ENCODE measurements around the gene HOXD8.

DNA sequence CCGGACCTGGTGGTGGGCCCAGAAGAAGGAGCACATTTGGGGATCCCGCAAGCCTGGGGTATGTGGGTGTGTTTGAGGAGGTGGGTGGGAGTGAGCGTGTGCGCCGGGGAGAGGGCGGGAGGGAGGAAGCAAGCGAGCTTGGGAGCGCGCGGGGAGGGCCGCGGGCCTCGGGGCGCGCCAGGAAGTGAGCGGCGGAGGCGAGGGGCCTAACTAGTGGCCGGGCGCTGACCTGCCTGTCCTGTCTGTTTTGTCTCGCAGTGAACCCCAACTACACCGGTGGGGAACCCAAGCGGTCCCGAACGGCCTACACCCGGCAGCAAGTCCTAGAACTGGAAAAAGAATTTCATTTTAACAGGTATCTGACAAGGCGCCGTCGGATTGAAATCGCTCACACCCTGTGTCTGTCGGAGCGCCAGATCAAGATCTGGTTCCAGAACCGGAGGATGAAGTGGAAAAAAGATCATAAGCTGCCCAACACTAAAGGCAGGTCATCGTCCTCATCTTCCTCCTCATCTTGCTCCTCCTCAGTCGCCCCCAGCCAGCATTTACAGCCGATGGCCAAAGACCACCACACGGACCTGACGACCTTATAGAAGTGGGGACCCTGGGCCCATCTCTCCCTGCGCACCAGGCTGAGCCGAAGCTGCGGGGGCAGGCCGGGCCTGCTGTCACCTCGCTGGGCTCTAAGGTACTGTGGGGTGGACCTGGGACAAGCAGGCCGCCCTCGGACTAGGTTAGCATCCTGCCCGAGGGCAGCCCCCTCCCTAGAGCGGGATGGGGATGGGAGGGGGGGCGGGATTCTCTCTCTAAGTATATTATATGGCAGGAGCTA, 23.1 kb downstream of the HOXD8 start:
- TF ChIP-seq, protein P1, sequence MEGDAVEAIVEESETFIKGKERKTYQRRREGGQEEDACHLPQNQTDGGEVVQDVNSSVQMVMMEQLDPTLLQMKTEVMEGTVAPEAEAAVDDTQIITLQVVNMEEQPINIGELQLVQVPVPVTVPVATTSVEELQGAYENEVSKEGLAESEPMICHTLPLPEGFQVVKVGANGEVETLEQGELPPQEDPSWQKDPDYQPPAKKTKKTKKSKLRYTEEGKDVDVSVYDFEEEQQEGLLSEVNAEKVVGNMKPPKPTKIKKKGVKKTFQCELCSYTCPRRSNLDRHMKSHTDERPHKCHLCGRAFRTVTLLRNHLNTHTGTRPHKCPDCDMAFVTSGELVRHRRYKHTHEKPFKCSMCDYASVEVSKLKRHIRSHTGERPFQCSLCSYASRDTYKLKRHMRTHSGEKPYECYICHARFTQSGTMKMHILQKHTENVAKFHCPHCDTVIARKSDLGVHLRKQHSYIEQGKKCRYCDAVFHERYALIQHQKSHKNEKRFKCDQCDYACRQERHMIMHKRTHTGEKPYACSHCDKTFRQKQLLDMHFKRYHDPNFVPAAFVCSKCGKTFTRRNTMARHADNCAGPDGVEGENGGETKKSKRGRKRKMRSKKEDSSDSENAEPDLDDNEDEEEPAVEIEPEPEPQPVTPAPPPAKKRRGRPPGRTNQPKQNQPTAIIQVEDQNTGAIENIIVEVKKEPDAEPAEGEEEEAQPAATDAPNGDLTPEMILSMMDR (IDR thresholded peaks at IDR 0.05), result no peak
- TF ChIP-seq POLR2A (IDR thresholded peaks at IDR 0.05), result no peak

All from ovary (tissue), 3 donors.